ENCODE data around the gene DAB1.

The DAB1 gene

DNA sequence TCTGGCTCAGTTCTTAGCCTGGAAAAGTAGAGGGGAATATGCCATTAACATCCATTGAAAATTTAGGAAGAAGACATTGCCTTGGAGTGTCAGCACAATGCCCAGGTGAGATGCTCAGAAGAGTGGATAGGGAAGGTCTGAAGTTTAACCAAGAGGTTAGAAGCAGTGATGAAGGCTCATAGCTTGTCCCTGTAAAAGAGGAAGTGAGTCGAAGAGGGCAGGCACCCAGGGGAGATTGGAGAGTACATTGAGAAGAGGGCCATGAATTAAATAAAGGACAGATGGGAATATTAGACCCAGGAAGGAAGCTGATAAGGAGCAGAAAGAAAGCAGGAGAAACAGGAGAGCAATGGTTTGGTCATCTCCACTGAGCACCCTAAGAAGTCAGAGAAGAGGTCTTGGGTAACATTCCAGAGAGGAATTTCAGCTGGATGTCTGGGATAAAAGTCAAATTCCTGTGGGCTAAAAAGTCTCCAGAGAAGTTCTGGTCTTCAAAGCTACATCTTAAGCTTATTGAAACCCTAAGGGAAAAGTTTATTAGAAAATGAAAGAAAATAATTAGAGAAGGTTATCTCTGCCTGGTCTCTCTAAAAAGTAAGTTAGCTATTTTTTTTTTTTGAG lies 475.3 kb downstream of the DAB1 start:
- TF ChIP-seq, protein P1, sequence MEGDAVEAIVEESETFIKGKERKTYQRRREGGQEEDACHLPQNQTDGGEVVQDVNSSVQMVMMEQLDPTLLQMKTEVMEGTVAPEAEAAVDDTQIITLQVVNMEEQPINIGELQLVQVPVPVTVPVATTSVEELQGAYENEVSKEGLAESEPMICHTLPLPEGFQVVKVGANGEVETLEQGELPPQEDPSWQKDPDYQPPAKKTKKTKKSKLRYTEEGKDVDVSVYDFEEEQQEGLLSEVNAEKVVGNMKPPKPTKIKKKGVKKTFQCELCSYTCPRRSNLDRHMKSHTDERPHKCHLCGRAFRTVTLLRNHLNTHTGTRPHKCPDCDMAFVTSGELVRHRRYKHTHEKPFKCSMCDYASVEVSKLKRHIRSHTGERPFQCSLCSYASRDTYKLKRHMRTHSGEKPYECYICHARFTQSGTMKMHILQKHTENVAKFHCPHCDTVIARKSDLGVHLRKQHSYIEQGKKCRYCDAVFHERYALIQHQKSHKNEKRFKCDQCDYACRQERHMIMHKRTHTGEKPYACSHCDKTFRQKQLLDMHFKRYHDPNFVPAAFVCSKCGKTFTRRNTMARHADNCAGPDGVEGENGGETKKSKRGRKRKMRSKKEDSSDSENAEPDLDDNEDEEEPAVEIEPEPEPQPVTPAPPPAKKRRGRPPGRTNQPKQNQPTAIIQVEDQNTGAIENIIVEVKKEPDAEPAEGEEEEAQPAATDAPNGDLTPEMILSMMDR (conservative IDR thresholded peaks at IDR 0.05; ENCODE audit: low read depth) = no peak
- no peak overlapping the region for H3K27ac ChIP-seq
- no peak for DNase-seq (ENCODE audit: low spot score)
- CTCF ChIA-PET = no interaction called here
- POLR2A ChIA-PET (ENCODE audit: low non-redundant PET) = no interaction called here
